GM12892 (cell line): ENCODE data around the gene SPIB.
"Not testable (repeated sequence)": the region's sequence is repeated elsewhere in the genome, so short reads cannot be mapped to it uniquely, and the experiment has no call there.

Experiments used
- POLR2A ChIP-seq: IDR thresholded peaks from 2 replicates; pipeline ENCODE4 v1.6.1; 2011; ENCODE audit warnings: low read depth, low read length, control low read depth
- POLR2AphosphoS5 ChIP-seq: IDR thresholded peaks from 2 replicates; pipeline ENCODE4 v1.6.1; 2011; ENCODE audit warnings: low read depth, low read length, control low read depth
- TAF1 ChIP-seq: IDR thresholded peaks from 2 replicates; pipeline ENCODE4 v1.6.1; 2011; ENCODE audit warnings: low read depth, mild to moderate bottlenecking, control low read depth, low read length, borderline replicate concordance

GRCh38 chr19:50439130-50439529 lies 20.4 kb downstream of the SPIB start:
- TF ChIP-seq POLR2A, POLR2AphosphoS5, TAF1: not testable (repeated sequence)
